Measurements from ENCODE around the gene ITPKB.
A peak's percentile ranks its signal among the peaks of the same experiment; 100 is the strongest.
"Not testable (repeated sequence)": the region's sequence is repeated elsewhere in the genome, so short reads cannot be mapped to it uniquely, and the experiment has no call there.

Gene ITPKB

DNA sequence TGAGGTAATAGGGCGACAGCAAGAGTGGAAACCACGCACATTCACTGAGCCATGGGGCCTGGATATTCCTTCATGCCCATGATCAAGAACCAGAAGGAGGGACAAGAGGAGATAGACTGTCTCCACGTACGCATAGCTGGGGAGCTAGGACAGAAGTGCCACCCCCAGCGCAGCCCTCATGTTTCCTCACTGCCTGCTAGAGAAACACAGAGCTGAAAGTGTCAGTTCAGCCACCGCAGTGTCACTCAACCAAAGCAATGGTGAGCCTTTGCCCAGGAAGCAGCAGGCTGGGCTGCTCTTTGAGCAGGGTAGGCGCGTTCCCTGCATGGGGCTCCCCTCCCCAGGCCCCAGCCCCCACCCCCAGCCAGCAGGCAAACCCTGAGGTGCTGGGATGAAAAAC, 122.0 kb downstream of the ITPKB start:
- Histone ChIP-seq H3K36me3 (ENCODE audit: control insufficient read depth, insufficient read depth, low read length) (no peaks in the 10 kb centered on the region), H4K8ac (ENCODE audit: low read depth, low read length) (no peak overlapping the region), H3K27me3 (ENCODE audit: insufficient read depth, low read length, poor library complexity) (no peaks in the 10 kb centered on the region), H2BK5ac (ENCODE audit: low read length) (no peak overlapping the region), H3K79me1 (ENCODE audit: low read length) (no peaks in the 10 kb centered on the region), H2BK120ac (ENCODE audit: low read depth, low read length) (no peak overlapping the region), H3K23ac (ENCODE audit: low read length) (no peak overlapping the region), H3K27ac (ENCODE audit: low read depth, low read length) (no peak overlapping the region), H2BK15ac (replicated peaks; ENCODE audit: low read depth) (no peak overlapping the region), H3K56ac (ENCODE audit: low read length) (no peak overlapping the region), H3K4me2 (ENCODE audit: low read length) (no peak overlapping the region), H4K5ac (ENCODE audit: low read length) (no peak overlapping the region), H3K18ac (ENCODE audit: low read length) (no peak overlapping the region), H3K9ac (ENCODE audit: low read length) (no peak overlapping the region), H3K4me3 (ENCODE audit: low read length) (no peak overlapping the region), H3K79me2 (ENCODE audit: control insufficient read depth, insufficient read depth, low read length) (no peaks in the 10 kb centered on the region), H2AK5ac (ENCODE audit: low read length) (no peak overlapping the region), H3K4me1 (ENCODE audit: control insufficient read depth, low read depth, low read length) (no peaks in the 10 kb centered on the region), H3K4ac (ENCODE audit: low read depth, low read length) (no peak overlapping the region)
- DNase-seq = no peak
- WGBS (ENCODE audit: extremely low coverage, insufficient coverage, low lambda C conversion rate) = no CpG with 5 or more reads among the region's 8 CpGs

DNA sequence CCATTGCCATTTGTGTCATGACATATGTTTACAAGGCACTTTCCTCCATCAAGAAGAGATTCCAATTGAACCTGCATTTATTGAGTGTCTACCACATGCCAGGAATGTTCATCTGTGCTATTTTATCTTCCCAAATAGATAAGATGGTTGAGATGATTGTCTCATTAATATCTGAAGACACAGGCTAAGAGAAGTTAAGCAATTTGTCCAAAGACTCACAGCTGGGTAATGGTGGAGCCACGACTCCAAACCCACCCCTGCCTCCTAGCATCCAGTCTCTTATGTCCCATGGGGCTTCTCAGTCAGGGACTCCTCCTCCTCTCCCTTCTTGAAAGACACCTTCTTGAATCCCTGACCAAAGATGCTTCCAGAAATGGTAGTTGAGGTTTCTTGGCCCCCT, 122.4 kb downstream of the ITPKB start:
- H3K79me2 ChIP-seq (ENCODE audit: control insufficient read depth, insufficient read depth, low read length) = no peaks in the 10 kb centered on the region
- no peak overlapping the region for H3K4me3 ChIP-seq (ENCODE audit: low read length)
- H3K18ac ChIP-seq (ENCODE audit: low read length) = no peak overlapping the region
- H3K4ac ChIP-seq (ENCODE audit: low read depth, low read length) = no peak overlapping the region
- H3K79me1 ChIP-seq (ENCODE audit: low read length) = no peaks in the 10 kb centered on the region
- no peak overlapping the region for H2AK5ac ChIP-seq (ENCODE audit: low read length)
- no peak overlapping the region for H4K5ac ChIP-seq (ENCODE audit: low read length)
- H3K4me1 ChIP-seq (ENCODE audit: control insufficient read depth, low read depth, low read length) = no peaks in the 10 kb centered on the region
- H2BK5ac ChIP-seq (ENCODE audit: low read length) = no peak overlapping the region
- no peak for DNase-seq
- no CpG with 5 or more reads among the region's 1 CpG for WGBS (ENCODE audit: extremely low coverage, insufficient coverage, low lambda C conversion rate)
- H3K27ac ChIP-seq (ENCODE audit: low read depth, low read length) = no peak overlapping the region
- no peak overlapping the region for H3K56ac ChIP-seq (ENCODE audit: low read length)
- no peak overlapping the region for H3K9ac ChIP-seq (ENCODE audit: low read length)
- H2BK15ac ChIP-seq (replicated peaks; ENCODE audit: low read depth) = no peak overlapping the region
- H3K36me3 ChIP-seq (ENCODE audit: control insufficient read depth, insufficient read depth, low read length) = no peaks in the 10 kb centered on the region
- no peaks in the 10 kb centered on the region for H3K27me3 ChIP-seq (ENCODE audit: insufficient read depth, low read length, poor library complexity)
- H3K4me2 ChIP-seq (ENCODE audit: low read length) = no peak overlapping the region
- no peak overlapping the region for H4K8ac ChIP-seq (ENCODE audit: low read depth, low read length)
- H2BK120ac ChIP-seq (ENCODE audit: low read depth, low read length) = no peak overlapping the region
- H3K23ac ChIP-seq (ENCODE audit: low read length) = no peak overlapping the region

DNA sequence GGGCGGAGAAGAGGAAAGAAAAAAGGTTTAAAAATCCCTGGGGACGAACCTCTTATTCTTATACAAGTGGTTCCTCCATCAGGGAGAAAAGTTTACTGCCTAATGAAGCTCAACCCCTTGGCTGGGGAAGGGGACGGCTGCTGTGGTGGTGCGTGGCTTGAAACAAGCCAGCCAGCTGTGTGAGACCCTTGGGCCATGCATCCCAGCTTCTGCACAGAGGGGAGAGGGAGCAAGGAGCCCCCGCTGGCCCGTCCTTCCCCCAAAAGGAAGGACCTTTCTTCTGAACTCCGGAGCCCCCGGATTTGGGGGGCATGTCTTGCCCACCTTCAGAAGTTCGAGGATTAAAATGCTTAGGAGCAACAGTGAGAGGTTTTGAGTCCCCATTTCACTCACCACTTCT, 123.2 kb downstream of the ITPKB start:
- no peak overlapping the region for H3K4me2 ChIP-seq (ENCODE audit: low read length)
- H3K4me3 ChIP-seq (ENCODE audit: low read length) = no peak overlapping the region
- no peak overlapping the region for H4K5ac ChIP-seq (ENCODE audit: low read length)
- no peaks in the 10 kb centered on the region for H3K79me2 ChIP-seq (ENCODE audit: control insufficient read depth, insufficient read depth, low read length)
- H2AK5ac ChIP-seq (ENCODE audit: low read length) = no peak overlapping the region
- no peak overlapping the region for H2BK120ac ChIP-seq (ENCODE audit: low read depth, low read length)
- H3K18ac ChIP-seq (ENCODE audit: low read length) = no peak overlapping the region
- no peak overlapping the region for H4K8ac ChIP-seq (ENCODE audit: low read depth, low read length)
- DNase-seq = no peak
- H2BK15ac ChIP-seq (replicated peaks; ENCODE audit: low read depth) = no peak overlapping the region
- no peak overlapping the region for H3K23ac ChIP-seq (ENCODE audit: low read length)
- no peaks in the 10 kb centered on the region for H3K79me1 ChIP-seq (ENCODE audit: low read length)
- H3K56ac ChIP-seq (ENCODE audit: low read length) = no peak overlapping the region
- H3K36me3 ChIP-seq (ENCODE audit: control insufficient read depth, insufficient read depth, low read length) = no peaks in the 10 kb centered on the region
- H3K9ac ChIP-seq (ENCODE audit: low read length) = no peak overlapping the region
- H2BK5ac ChIP-seq (ENCODE audit: low read length) = no peak overlapping the region
- no peak overlapping the region for H3K4ac ChIP-seq (ENCODE audit: low read depth, low read length)
- H3K27ac ChIP-seq (ENCODE audit: low read depth, low read length) = no peak overlapping the region
- H3K27me3 ChIP-seq (ENCODE audit: insufficient read depth, low read length, poor library complexity) = no peaks in the 10 kb centered on the region
- WGBS (ENCODE audit: extremely low coverage, insufficient coverage, low lambda C conversion rate) = no CpG with 5 or more reads among the region's 9 CpGs
- no peaks in the 10 kb centered on the region for H3K4me1 ChIP-seq (ENCODE audit: control insufficient read depth, low read depth, low read length)

DNA sequence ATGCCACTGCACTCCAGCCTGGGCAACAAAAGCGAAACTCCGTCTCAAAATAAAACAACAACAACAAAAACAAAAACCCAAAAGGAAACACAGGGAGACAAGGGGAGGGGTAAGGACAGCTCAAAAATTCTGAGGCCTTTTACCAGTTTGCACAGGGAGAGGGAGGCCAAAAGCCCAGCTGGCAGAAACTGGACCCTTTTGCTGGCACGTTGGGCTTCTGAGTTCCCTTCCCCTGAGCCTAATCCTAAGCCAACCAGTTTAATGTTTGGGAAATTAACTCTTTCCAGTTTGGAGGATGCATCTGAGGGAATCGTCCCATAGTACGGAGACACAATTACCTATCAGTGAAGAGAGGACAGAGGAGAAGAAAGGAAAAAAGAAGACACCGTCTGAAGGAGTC, 127.1 kb downstream of the ITPKB start:
- not testable (repeated sequence) for H3K56ac ChIP-seq (ENCODE audit: low read length); H3K4me2 ChIP-seq (ENCODE audit: low read length); H4K8ac ChIP-seq (ENCODE audit: low read depth, low read length); H3K23ac ChIP-seq (ENCODE audit: low read length); H3K36me3 ChIP-seq (ENCODE audit: control insufficient read depth, insufficient read depth, low read length); DNase-seq; H3K27me3 ChIP-seq (ENCODE audit: insufficient read depth, low read length, poor library complexity); H3K4me1 ChIP-seq (ENCODE audit: control insufficient read depth, low read depth, low read length); H3K4me3 ChIP-seq (ENCODE audit: low read length); H3K4ac ChIP-seq (ENCODE audit: low read depth, low read length); H3K27ac ChIP-seq (ENCODE audit: low read depth, low read length); H2BK15ac ChIP-seq (replicated peaks; ENCODE audit: low read depth); H3K18ac ChIP-seq (ENCODE audit: low read length); H2BK5ac ChIP-seq (ENCODE audit: low read length); H2AK5ac ChIP-seq (ENCODE audit: low read length); H3K9ac ChIP-seq (ENCODE audit: low read length); H3K79me1 ChIP-seq (ENCODE audit: low read length); H2BK120ac ChIP-seq (ENCODE audit: low read depth, low read length); H4K5ac ChIP-seq (ENCODE audit: low read length); H3K79me2 ChIP-seq (ENCODE audit: control insufficient read depth, insufficient read depth, low read length)
- no CpG with 5 or more reads among the region's 6 CpGs for WGBS (ENCODE audit: extremely low coverage, insufficient coverage, low lambda C conversion rate)

DNA sequence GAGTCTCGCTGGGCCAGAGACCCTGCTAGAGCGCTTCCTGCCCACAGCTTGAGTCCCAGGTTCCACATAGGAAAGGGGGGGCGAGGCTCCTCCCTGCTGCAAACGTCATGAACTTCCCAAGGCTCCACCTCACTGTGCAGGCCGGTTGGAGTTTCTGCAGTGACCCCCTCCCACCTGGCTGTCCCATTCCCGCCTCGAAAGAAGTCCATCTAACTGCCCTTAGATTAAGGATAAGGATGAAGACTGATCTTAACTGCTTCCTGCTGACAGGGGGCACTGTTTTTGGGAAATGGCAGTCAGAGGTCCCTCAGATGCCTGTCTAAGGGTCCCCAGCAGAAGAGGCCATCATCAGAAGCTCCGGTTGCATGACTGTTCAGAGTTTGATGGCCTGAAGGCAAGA, 127.8 kb downstream of the ITPKB start:
- no peak overlapping the region for H3K23ac ChIP-seq (ENCODE audit: low read length)
- H3K79me2 ChIP-seq (ENCODE audit: control insufficient read depth, insufficient read depth, low read length) = no peaks in the 10 kb centered on the region
- no peak overlapping the region for H4K8ac ChIP-seq (ENCODE audit: low read depth, low read length)
- no peak overlapping the region for H3K4ac ChIP-seq (ENCODE audit: low read depth, low read length)
- H2BK5ac ChIP-seq (ENCODE audit: low read length) = no peak overlapping the region
- H3K18ac ChIP-seq (ENCODE audit: low read length) = no peak overlapping the region
- H3K4me1 ChIP-seq (ENCODE audit: control insufficient read depth, low read depth, low read length) = peaks cover 3% of the 10 kb centered on the region
- no peak overlapping the region for H4K5ac ChIP-seq (ENCODE audit: low read length)
- H2BK15ac ChIP-seq (replicated peaks; ENCODE audit: low read depth) = no peak overlapping the region
- no peaks in the 10 kb centered on the region for H3K36me3 ChIP-seq (ENCODE audit: control insufficient read depth, insufficient read depth, low read length)
- H2AK5ac ChIP-seq (ENCODE audit: low read length) = no peak overlapping the region
- peak; percentile 50 for DNase-seq
- H3K56ac ChIP-seq (ENCODE audit: low read length) = no peak overlapping the region
- H3K27ac ChIP-seq (ENCODE audit: low read depth, low read length) = no peak overlapping the region
- H3K79me1 ChIP-seq (ENCODE audit: low read length) = no peaks in the 10 kb centered on the region
- H3K4me2 ChIP-seq (ENCODE audit: low read length) = no peak overlapping the region
- H2BK120ac ChIP-seq (ENCODE audit: low read depth, low read length) = no peak overlapping the region
- H3K9ac ChIP-seq (ENCODE audit: low read length) = no peak overlapping the region
- no CpG with 5 or more reads among the region's 8 CpGs for WGBS (ENCODE audit: extremely low coverage, insufficient coverage, low lambda C conversion rate)
- H3K4me3 ChIP-seq (ENCODE audit: low read length) = no peak overlapping the region
- H3K27me3 ChIP-seq (ENCODE audit: insufficient read depth, low read length, poor library complexity) = no peaks in the 10 kb centered on the region

DNA sequence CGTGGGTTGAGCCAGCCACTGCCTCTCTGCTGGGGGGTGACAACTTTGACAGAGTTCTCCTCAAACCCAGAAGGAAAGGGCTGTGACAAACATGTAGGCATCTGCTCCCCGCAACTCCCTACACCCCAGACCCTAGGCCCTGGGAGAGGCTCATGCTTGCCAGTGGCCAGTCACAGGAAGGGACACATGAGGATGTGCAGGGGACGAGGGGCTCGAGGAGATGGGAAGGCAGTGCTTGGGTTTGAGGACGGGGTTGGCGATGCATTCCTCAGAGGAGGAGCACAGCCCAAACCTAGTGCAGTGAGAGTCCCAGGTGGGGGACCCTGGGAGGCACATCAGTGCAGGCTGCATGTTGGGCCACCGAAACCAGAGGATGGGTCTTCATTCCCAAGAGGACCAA, 128.4 kb downstream of the ITPKB start:
- Histone ChIP-seq H3K18ac (ENCODE audit: low read length) (no peak overlapping the region), H2BK15ac (replicated peaks; ENCODE audit: low read depth) (no peak overlapping the region), H3K23ac (ENCODE audit: low read length) (no peak overlapping the region), H3K36me3 (ENCODE audit: control insufficient read depth, insufficient read depth, low read length) (no peaks in the 10 kb centered on the region), H2BK120ac (ENCODE audit: low read depth, low read length) (no peak overlapping the region), H3K79me2 (ENCODE audit: control insufficient read depth, insufficient read depth, low read length) (no peaks in the 10 kb centered on the region), H2BK5ac (ENCODE audit: low read length) (no peak overlapping the region), H3K27me3 (ENCODE audit: insufficient read depth, low read length, poor library complexity) (no peaks in the 10 kb centered on the region), H3K9ac (ENCODE audit: low read length) (no peak overlapping the region), H3K4me1 (ENCODE audit: control insufficient read depth, low read depth, low read length) (peaks cover 3% of the 10 kb centered on the region), H3K27ac (ENCODE audit: low read depth, low read length) (no peak overlapping the region), H4K8ac (ENCODE audit: low read depth, low read length) (no peak overlapping the region), H3K4me3 (ENCODE audit: low read length) (no peak overlapping the region), H3K4me2 (ENCODE audit: low read length) (no peak overlapping the region), H3K79me1 (ENCODE audit: low read length) (no peaks in the 10 kb centered on the region), H4K5ac (ENCODE audit: low read length) (no peak overlapping the region), H3K56ac (ENCODE audit: low read length) (no peak overlapping the region), H2AK5ac (ENCODE audit: low read length) (no peak overlapping the region), H3K4ac (ENCODE audit: low read depth, low read length) (no peak overlapping the region)
- no CpG with 5 or more reads among the region's 7 CpGs for WGBS (ENCODE audit: extremely low coverage, insufficient coverage, low lambda C conversion rate)
- DNase-seq = no peak

Measured in mesendoderm (in vitro differentiated cells).